AG04450 (cell line): Measurements from ENCODE around the gene OR1F1. TPM values are rescaled to one million over a fixed set of nuclear protein-coding genes. Genes with fewer than 3 reads are reported as not detected.

Experiments
- CTCF ChIA-PET: fragments of 300-600, 350-600 bp; formaldehyde crosslinking; extraction: SDS; loops from one replicate; lab custom pipeline; 2022; ENCODE audit warnings: antibody characterized with exemption, inconsistent platforms; lab: Charles Lee
- POLR2A ChIA-PET: fragments of 350-600 bp; formaldehyde crosslinking; extraction: SDS; loops from one replicate; lab custom pipeline; 2021; ENCODE audit warnings: antibody characterized with exemption, inconsistent platforms; lab: Yijun Ruan, JAX
- DNase-seq: peaks from one replicate; pipeline ENCODE4 v3.0.0-alpha.2; 2011; ENCODE audit warnings: low read depth, low spot score
- H3K27ac ChIP-seq: one replicate; pipeline ENCODE4 v1.5.1; 2012; ENCODE audit warnings: low read depth, low read length, control low read depth
- H3K27me3 ChIP-seq: one replicate; pipeline ENCODE4 v1.6.0; 2012; ENCODE audit warnings: low read length; ENCODE audit not compliant: control insufficient read depth, insufficient read depth
- H3K4me3 ChIP-seq: 2 replicates; pipeline ENCODE4 v1.5.1; 2011; ENCODE audit warnings: mild to moderate bottlenecking, low read depth, low read length, control low read depth
- H3K9me3 ChIP-seq: 2 replicates; pipeline ENCODE4 v1.5.1; 2012; ENCODE audit warnings: low read length; ENCODE audit not compliant: control insufficient read depth, insufficient read depth
- CTCF ChIP-seq: IDR thresholded peaks from 2 replicates; pipeline ENCODE4 v1.5.1; 2011; ENCODE audit warnings: low read depth, low read length, control low read depth, inconsistent platforms
- polyA plus RNA-seq: library from polyadenylated mRNA; depleted of rRNA; stranded (reverse); fragments of >200 nt; gene quantifications from 2 replicates; pipeline ENCODE4 v1.2.3, GENCODE V29; 2011

The OR1F1 gene
- polyA plus RNA-seq, 1 experiment = 0.29 TPM

- Histone ChIP-seq H3K27me3 (no peaks in the 10 kb centered on the region), H3K9me3 (peaks cover 8% of the 10 kb centered on the region), H3K27ac (peak overlapping the region; percentile 95), H3K4me3 (peak overlapping the region; percentile 100)
- DNase-seq = no peak
- no peak for TF ChIP-seq CTCF
- ChIA-PET CTCF (no interaction called here), POLR2A (interaction anchor here (0.5 to 0.6 kb wide), 2 partner anchors 39 to 63 kb away, joined by 4 to 6 read pairs; no protein-coding TSS in a partner anchor)
These were observed 46.5 kb downstream of the OR1F1 start for GRCh38 chr16:3234543-3234856.

GRCh38 chr16:3234857-3235561, 47.0 kb downstream of the OR1F1 start, which contains the start of gene ZNF200:
Gene ZNF200 (minus strand): TSS chr16:3235158. CDS start chr16:3233755, 1,403 bp downstream.
- peak within 1 kb of the TSS; percentile 95 for H3K27ac ChIP-seq
- no peak for TF ChIP-seq CTCF
- peak within 1 kb of the TSS; percentile 100 for H3K4me3 ChIP-seq
- H3K27me3 ChIP-seq = no peaks in the 10 kb centered on the region
- peaks cover 5% of the 10 kb centered on the region for H3K9me3 ChIP-seq
- ChIA-PET POLR2A (interaction anchor here (0.5 to 0.6 kb wide), 2 partner anchors 39 to 62 kb away, joined by 4 to 6 read pairs; no protein-coding TSS in a partner anchor), CTCF (no interaction called here)
- DNase-seq = peak; percentile 75

GRCh38 chr16:3235856-3236669, 48.1 kb downstream of the OR1F1 start:
- TF ChIP-seq CTCF = no peak
- ChIA-PET POLR2A (no interaction called here), CTCF (no interaction called here)
- H3K27me3 ChIP-seq = no peaks in the 10 kb centered on the region
- no peak for DNase-seq
- H3K4me3 ChIP-seq = no peak overlapping the region
- H3K27ac ChIP-seq = no peak overlapping the region
- H3K9me3 ChIP-seq = peaks cover 5% of the 10 kb centered on the region

- ChIA-PET POLR2A (no interaction called here), CTCF (no interaction called here)
- peaks cover 7% of the 10 kb centered on the region for H3K27me3 ChIP-seq
- no peaks in the 10 kb centered on the region for H3K9me3 ChIP-seq
- no peak for DNase-seq
- no peak overlapping the region for H3K27ac ChIP-seq
- TF ChIP-seq CTCF = no peak
- no peak overlapping the region for H3K4me3 ChIP-seq
These were observed 53.8 kb downstream of the OR1F1 start for GRCh38 chr16:3241761-3242160.

- H3K27me3 ChIP-seq = peaks cover 7% of the 10 kb centered on the region
- no peak for TF ChIP-seq CTCF
- CTCF ChIA-PET = no interaction called here
- POLR2A ChIA-PET = no interaction called here
- DNase-seq = no peak
- no peak overlapping the region for H3K4me3 ChIP-seq
- no peak overlapping the region for H3K27ac ChIP-seq
- no peaks in the 10 kb centered on the region; the same call in 1 of the 2 replicates for H3K9me3 ChIP-seq
These were observed 54.7 kb downstream of the OR1F1 start for GRCh38 chr16:3242709-3243108.
